ENCODE results near the gene TRUB2.
"Not testable (repeated sequence)": the region's sequence is repeated elsewhere in the genome, so short reads cannot be mapped to it uniquely, and the experiment has no call there.

TRUB2 gene

GRCh38 chr9:128280084-128280622, 42.1 kb downstream of the TRUB2 start:
- Histone ChIP-seq H2BK15ac (ENCODE audit: low read length) (no peak overlapping the region), H3K18ac (ENCODE audit: low read length) (no peak overlapping the region), H3K14ac (ENCODE audit: low read length) (no peak overlapping the region), H4K91ac (ENCODE audit: low read depth, low read length, poor library complexity) (no peak overlapping the region), H3K27ac (replicated peaks; ENCODE audit: low read length) (no peak overlapping the region), H3K23ac (ENCODE audit: low read depth, low read length, poor library complexity) (no peak overlapping the region), H4K8ac (ENCODE audit: low read depth, low read length) (no peak overlapping the region), H3K4me3 (ENCODE audit: low read length in 2 of 2) (no peak overlapping the region), H2BK12ac (ENCODE audit: low read length) (no peak overlapping the region), H3K4me2 (ENCODE audit: insufficient read depth, low read length, poor library complexity, severe bottlenecking) (no peak overlapping the region), H3K36me3 (replicated peaks in 1 of 2; ENCODE audit: control insufficient read depth in 2 of 2, insufficient read depth in 2 of 2, low read length in 2 of 2) (peaks cover 0 to under 1% of the 10 kb centered on the region in 2 donors), H3K27me3 (ENCODE audit: control insufficient read depth in 3 of 3, insufficient read depth in 3 of 3, low read depth in 1 of 3, low read length in 3 of 3) (peaks cover 0 to under 1% (median 0%) of the 10 kb centered on the region in 3 experiments), H2BK5ac (ENCODE audit: low read length) (no peak overlapping the region), H3K4me1 (ENCODE audit: control insufficient read depth in 2 of 2, insufficient read depth in 1 of 2, low read depth in 1 of 2, low read length in 2 of 2) (peaks cover 3 to 4% of the 10 kb centered on the region in 2 donors), H3K79me1 (ENCODE audit: low read depth, low read length) (peaks cover 2% of the 10 kb centered on the region), H2AK5ac (ENCODE audit: low read depth, low read length) (no peak overlapping the region), H3K9me3 (replicated peaks in 1 of 2; ENCODE audit: control insufficient read depth in 2 of 2, insufficient read depth in 1 of 2, low read depth in 1 of 2, low read length in 2 of 2) (no peaks in the 10 kb centered on the region), H3K4ac (ENCODE audit: low read length) (no peak overlapping the region), H2AFZ (ENCODE audit: low read length) (no peak overlapping the region), H3K9ac (ENCODE audit: low read depth, low read length, poor library complexity) (no peak overlapping the region), H2BK120ac (ENCODE audit: low read depth, low read length) (no peak overlapping the region)
- DNase-seq (ENCODE audit: low spot score), result no peak
- WGBS, 2 donors (ENCODE audit: extremely low coverage in 2 of 2, insufficient read length in 2 of 2, insufficient replicate concordance in 1 of 2), result no CpG with 5 or more reads among the region's 5 CpGs

- not testable (repeated sequence) for H3K27ac ChIP-seq (replicated peaks; ENCODE audit: low read length); H3K9me3 ChIP-seq (replicated peaks in 1 of 2; ENCODE audit: control insufficient read depth in 2 of 2, insufficient read depth in 1 of 2, low read depth in 1 of 2, low read length in 2 of 2); H2BK12ac ChIP-seq (ENCODE audit: low read length); H2AK5ac ChIP-seq (ENCODE audit: low read depth, low read length); H2BK15ac ChIP-seq (ENCODE audit: low read length); H2AFZ ChIP-seq (ENCODE audit: low read length); H3K23ac ChIP-seq (ENCODE audit: low read depth, low read length, poor library complexity); H3K4me2 ChIP-seq (ENCODE audit: insufficient read depth, low read length, poor library complexity, severe bottlenecking); H3K79me1 ChIP-seq (ENCODE audit: low read depth, low read length); H3K36me3 ChIP-seq (replicated peaks in 1 of 2; ENCODE audit: control insufficient read depth in 2 of 2, insufficient read depth in 2 of 2, low read length in 2 of 2); H2BK120ac ChIP-seq (ENCODE audit: low read depth, low read length); H3K4me3 ChIP-seq (ENCODE audit: low read length in 2 of 2); H3K14ac ChIP-seq (ENCODE audit: low read length); H3K27me3 ChIP-seq (ENCODE audit: control insufficient read depth in 3 of 3, insufficient read depth in 3 of 3, low read depth in 1 of 3, low read length in 3 of 3); H2BK5ac ChIP-seq (ENCODE audit: low read length); H4K91ac ChIP-seq (ENCODE audit: low read depth, low read length, poor library complexity); H3K4me1 ChIP-seq (ENCODE audit: control insufficient read depth in 2 of 2, insufficient read depth in 1 of 2, low read depth in 1 of 2, low read length in 2 of 2); H3K9ac ChIP-seq (ENCODE audit: low read depth, low read length, poor library complexity); DNase-seq (ENCODE audit: low spot score); H3K18ac ChIP-seq (ENCODE audit: low read length); H3K4ac ChIP-seq (ENCODE audit: low read length)
- WGBS, 2 donors (ENCODE audit: extremely low coverage in 2 of 2, insufficient read length in 2 of 2, insufficient replicate concordance in 1 of 2), result no CpG with 5 or more reads among the region's 22 CpGs
- peak overlapping the region; percentile 17 for H4K8ac ChIP-seq (ENCODE audit: low read depth, low read length)
Measured at GRCh38 chr9:128279088-128280073, 42.9 kb downstream of the TRUB2 start.

GRCh38 chr9:128276574-128277270, 45.5 kb downstream of the TRUB2 start:
- H3K9ac ChIP-seq (ENCODE audit: low read depth, low read length, poor library complexity), result peak overlapping the region; percentile 86
- no peak overlapping the region for H3K4ac ChIP-seq (ENCODE audit: low read length)
- peaks cover 3% of the 10 kb centered on the region for H3K79me1 ChIP-seq (ENCODE audit: low read depth, low read length)
- peak overlapping the region; percentile 83 for H2BK5ac ChIP-seq (ENCODE audit: low read length)
- peak overlapping the region; percentile 65 to 85 for H3K4me3 ChIP-seq (ENCODE audit: low read length in 2 of 2)
- H3K36me3 ChIP-seq (replicated peaks in 1 of 2; ENCODE audit: control insufficient read depth in 2 of 2, insufficient read depth in 2 of 2, low read length in 2 of 2), result peaks cover 2 to 18% of the 10 kb centered on the region in 2 donors
- peak overlapping the region; percentile 91 for H2AFZ ChIP-seq (ENCODE audit: low read length)
- peak overlapping the region; percentile 57 for H3K14ac ChIP-seq (ENCODE audit: low read length)
- no peak overlapping the region for H4K8ac ChIP-seq (ENCODE audit: low read depth, low read length)
- peak overlapping the region; percentile 90 for H3K18ac ChIP-seq (ENCODE audit: low read length)
- no peaks in the 10 kb centered on the region for H3K9me3 ChIP-seq (replicated peaks in 1 of 2; ENCODE audit: control insufficient read depth in 2 of 2, insufficient read depth in 1 of 2, low read depth in 1 of 2, low read length in 2 of 2)
- no peak overlapping the region for H4K91ac ChIP-seq (ENCODE audit: low read depth, low read length, poor library complexity)
- peak overlapping the region; percentile 41 for H2AK5ac ChIP-seq (ENCODE audit: low read depth, low read length)
- H2BK15ac ChIP-seq (ENCODE audit: low read length), result peak overlapping the region; percentile 38
- DNase-seq (ENCODE audit: low spot score), result peak; percentile 12
- H3K27ac ChIP-seq (replicated peaks; ENCODE audit: low read length), result peak overlapping the region; percentile 51
- no CpG with 5 or more reads among the region's 23 CpGs for WGBS, 2 donors (ENCODE audit: extremely low coverage in 2 of 2, insufficient read length in 2 of 2, insufficient replicate concordance in 1 of 2)
- peak overlapping the region; percentile 100 for H3K23ac ChIP-seq (ENCODE audit: low read depth, low read length, poor library complexity)
- no peak overlapping the region for H2BK120ac ChIP-seq (ENCODE audit: low read depth, low read length)
- no peak overlapping the region for H2BK12ac ChIP-seq (ENCODE audit: low read length)
- peak overlapping the region; percentile 95 for H3K4me2 ChIP-seq (ENCODE audit: insufficient read depth, low read length, poor library complexity, severe bottlenecking)
- H3K4me1 ChIP-seq (ENCODE audit: control insufficient read depth in 2 of 2, insufficient read depth in 1 of 2, low read depth in 1 of 2, low read length in 2 of 2), result peaks cover 7% of the 10 kb centered on the region in 2 donors
- peaks cover 0 to 2% (median 0%) of the 10 kb centered on the region in 3 experiments for H3K27me3 ChIP-seq (ENCODE audit: control insufficient read depth in 3 of 3, insufficient read depth in 3 of 3, low read depth in 1 of 3, low read length in 3 of 3)
